Hematopoietic multipotent progenitor cell (in vitro differentiated cells): ENCODE results near the gene KRI1. TPM values are rescaled to one million over a fixed set of nuclear protein-coding genes. Genes with fewer than 3 reads are reported as not detected.

Experiments
- small RNA-seq: library from RNA; depleted of rRNA; stranded (forward); fragments of <200 nt; gene quantifications from one replicate; pipeline ENCODE3, GENCODE V24; 2012
- total RNA-seq: library from RNA; depleted of rRNA; stranded (reverse); fragments of >200 nt; gene quantifications from one replicate; pipeline ENCODE4 v1.2.3, GENCODE V29; 2012

The KRI1 gene
- total RNA-seq, 1 donor: 21.5 TPM

Small RNAs within 50 kb of the gene (small RNA-seq; reads per million reads assigned to genes)
- gene MIR1238 (not detected), gene RNU7-140P (not detected)

Other genes with a start within 250 kb of the KRI1 start
- 27.5 TPM for gene FDX2, start 250.0 kb downstream of the KRI1 start, total RNA-seq
- gene RAVER1, start 232.5 kb downstream of the KRI1 start, total RNA-seq: 47.9 TPM
- 367 TPM for gene ICAM3, start 226.4 kb downstream of the KRI1 start, total RNA-seq
- 174 TPM for gene TYK2, start 185.4 kb downstream of the KRI1 start, total RNA-seq
- gene CDC37, start 162.5 kb downstream of the KRI1 start, total RNA-seq: 131 TPM
- under 0.01 TPM for gene PDE4A, start 145.5 kb downstream of the KRI1 start, total RNA-seq
- 235 TPM for gene KEAP1, start 62.7 kb downstream of the KRI1 start, total RNA-seq
- gene S1PR5, start 48.6 kb downstream of the KRI1 start, total RNA-seq: 0.27 TPM
- gene ATG4D, start 22.1 kb downstream of the KRI1 start, total RNA-seq: 33.7 TPM
- gene CDKN2D, start 3.0 kb upstream of the KRI1 start, total RNA-seq: 19.7 TPM
- gene AP1M2, start 21.3 kb upstream of the KRI1 start, total RNA-seq: 0.27 TPM
- gene SLC44A2, start 59.5 kb upstream of the KRI1 start, total RNA-seq: 46.3 TPM
- 213 TPM for gene ILF3, start 88.3 kb upstream of the KRI1 start, total RNA-seq
- gene QTRT1, start 135.4 kb upstream of the KRI1 start, total RNA-seq: 58.4 TPM
- 174 TPM for gene DNM2, start 152.1 kb upstream of the KRI1 start, total RNA-seq